PC-3 (cell line): Measurements from ENCODE around the gene ARHGEF16. TPM values are rescaled to one million over a fixed set of nuclear protein-coding genes. Genes with fewer than 3 reads are reported as not detected.

Experiments
- ATAC-seq: fragments of 200-7000 bp; cut with Tn5 transposase; 2 replicates; pipeline ENCODE4 v1.9.1; 2020; ENCODE audit warnings: mild to moderate bottlenecking, moderate library complexity
- BruUV-seq: library from RNA; stranded (reverse); fragments of 400-500 nt; replicated peaks from 2 replicates; lab custom pipeline; 2021; lab: Mats Ljungman, UMichigan
- CTCF ChIA-PET: fragments of 300-600 bp; sonication (Branson Sonifier 250); formaldehyde crosslinking; loops from one replicate; lab custom pipeline; 2022; ENCODE audit warnings: antibody characterized with exemption; lab: Charles Lee
- POLR2A ChIA-PET: fragments of 300-600 bp; sonication (Branson Sonifier 250); formaldehyde crosslinking; loops from one replicate; lab custom pipeline; 2022; ENCODE audit warnings: antibody characterized with exemption; ENCODE audit not compliant: unreplicated experiment; lab: Charles Lee
- DNase-seq: peaks from one replicate; pipeline ENCODE4 v3.0.0-alpha.2; 2015
- H2AFZ ChIP-seq: fragments of 300-600 bp; sonication (generic); 2 replicates; pipeline ENCODE4 v1.6.0; 2016; ENCODE audit warnings: antibody characterized with exemption, low read length
- H3F3A ChIP-seq: fragments of 300-600 bp; sonication (generic); one replicate; pipeline ENCODE4 v1.6.0; 2017; ENCODE audit warnings: antibody characterized with exemption, low read length, control low read depth, mild to moderate bottlenecking; ENCODE audit not compliant: unreplicated experiment
- H3K27ac ChIP-seq: fragments of 300-600 bp; sonication (generic); 2 replicates; pipeline ENCODE4 v1.5.1; 2016; ENCODE audit warnings: mild to moderate bottlenecking, low read length
- H3K27me3 ChIP-seq: fragments of 300-600 bp; sonication (generic); 2 replicates; pipeline ENCODE4 v1.6.1; 2016; ENCODE audit warnings: low read length, mixed read lengths
- H3K36me3 ChIP-seq: fragments of 300-600 bp; sonication (generic); 2 replicates; pipeline ENCODE4 v1.6.1; 2016; ENCODE audit warnings: low read depth, mixed run types, low read length, mixed read lengths
- H3K4me1 ChIP-seq: fragments of 300-600 bp; sonication (generic); 2 replicates; pipeline ENCODE4 v1.5.1; 2016; ENCODE audit warnings: low read length; ENCODE audit not compliant: insufficient read depth
- H3K4me2 ChIP-seq: fragments of 300-600 bp; sonication (generic); 2 replicates; pipeline ENCODE4 v1.6.0; 2016; ENCODE audit warnings: low read length
- H3K4me3 ChIP-seq: fragments of 300-600 bp; sonication (generic); 2 replicates; pipeline ENCODE4 v1.5.1; 2016; ENCODE audit warnings: mild to moderate bottlenecking, low read length, mixed read lengths
- H3K79me2 ChIP-seq: fragments of 300-600 bp; sonication (generic); 2 replicates; pipeline ENCODE4 v1.6.1; 2017; ENCODE audit warnings: low read length, mixed read lengths
- H3K9ac ChIP-seq: fragments of 300-600 bp; sonication (generic); 2 replicates; pipeline ENCODE4 v1.6.0; 2016; ENCODE audit warnings: mild to moderate bottlenecking, low read length
- H3K9me2 ChIP-seq: fragments of 300-600 bp; sonication (generic); replicated peaks from 2 replicates; pipeline ENCODE4 v1.6.1; 2016; ENCODE audit warnings: mixed run types, low read length, mixed read lengths
- H3K9me3 ChIP-seq: fragments of 300-600 bp; sonication (generic); 2 replicates; pipeline ENCODE4 v1.6.1; 2016; ENCODE audit warnings: low read length, mixed read lengths
- H4K20me1 ChIP-seq: fragments of 300-600 bp; sonication (generic); 2 replicates; pipeline ENCODE4 v1.6.1; 2016; ENCODE audit warnings: low read length, mixed read lengths
- EZH2 ChIP-seq: fragments of 300-600 bp; sonication (generic); IDR thresholded peaks from one replicate; pipeline ENCODE4 v1.6.1; 2017; ENCODE audit warnings: antibody characterized with exemption, mild to moderate bottlenecking, low read length; ENCODE audit not compliant: unreplicated experiment
- EZH2phosphoT487 ChIP-seq: fragments of 300-600 bp; sonication (generic); IDR thresholded peaks from 2 replicates; pipeline ENCODE4 v1.6.1; 2018; ENCODE audit warnings: mild to moderate bottlenecking, antibody characterized with exemption, low read length, borderline replicate concordance
- intact Hi-C: fragments of 100-400 bp; cut with micrococcal nuclease; formaldehyde crosslinking; loops from 2 replicates; pipeline ENCODE4 v1.9.0; 2023
- total RNA-seq: library from RNA; depleted of rRNA; stranded (reverse); fragments of >200 nt; gene quantifications from 2 replicates; pipeline ENCODE4 v1.2.3, GENCODE V29; 2014
- TF ChIP-seq, protein P1 (sequence below): fragments of 300-600 bp; sonication (generic); conservative IDR thresholded peaks from 2 replicates; pipeline ENCODE4 v1.5.1; 2017; ENCODE audit warnings: antibody characterized with exemption, low read depth, mild to moderate bottlenecking, low read length

ARHGEF16 gene
- total RNA-seq, 1 experiment from 2014 or later: 54.3 TPM

DNA sequence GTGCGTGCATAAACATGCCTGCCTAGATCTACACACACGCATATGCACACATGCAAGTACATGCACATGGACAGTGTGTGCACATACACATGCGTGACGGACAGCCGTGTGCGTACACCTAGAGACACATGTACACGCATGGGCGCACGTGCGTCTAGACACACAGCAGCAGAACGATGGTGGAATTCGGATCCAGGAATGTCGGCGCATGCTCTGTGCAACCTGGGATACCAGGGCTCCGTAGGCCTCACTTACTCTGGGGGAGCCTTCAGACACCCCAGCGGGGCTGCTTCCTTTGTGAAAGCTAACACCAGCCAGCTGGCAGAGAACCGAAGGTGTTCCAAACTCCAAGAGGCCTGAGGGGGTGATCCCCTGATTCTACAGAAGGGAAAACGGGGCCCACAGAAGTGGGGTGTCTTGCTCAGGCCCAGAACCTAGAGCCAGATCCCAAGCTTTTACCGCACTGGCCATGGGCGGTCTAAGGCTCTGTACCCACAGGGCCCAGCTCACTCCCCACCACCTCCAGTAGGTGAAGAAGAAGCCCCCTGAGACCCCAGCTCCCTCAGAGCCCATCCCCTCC lies 27.4 kb upstream of the ARHGEF16 start:
- H3K9me3 ChIP-seq: no peaks in the 10 kb centered on the region
- ChIA-PET POLR2A (interaction anchor here (0.5 kb wide), 1 partner anchor 95 kb away, joined by 3 read pairs; no protein-coding TSS in a partner anchor), CTCF (no interaction called here)
- H3K4me1 ChIP-seq: no peaks in the 10 kb centered on the region
- H3K79me2 ChIP-seq: no peaks in the 10 kb centered on the region
- no peaks in the 10 kb centered on the region for H3K9me2 ChIP-seq
- H3K4me3 ChIP-seq: no peak overlapping the region
- peaks cover 28% of the 10 kb centered on the region for H3K27me3 ChIP-seq
- no peak overlapping the region for H2AFZ ChIP-seq
- TF ChIP-seq EZH2: no peak
- TF ChIP-seq EZH2phosphoT487: no peak
- TF ChIP-seq, protein P1, sequence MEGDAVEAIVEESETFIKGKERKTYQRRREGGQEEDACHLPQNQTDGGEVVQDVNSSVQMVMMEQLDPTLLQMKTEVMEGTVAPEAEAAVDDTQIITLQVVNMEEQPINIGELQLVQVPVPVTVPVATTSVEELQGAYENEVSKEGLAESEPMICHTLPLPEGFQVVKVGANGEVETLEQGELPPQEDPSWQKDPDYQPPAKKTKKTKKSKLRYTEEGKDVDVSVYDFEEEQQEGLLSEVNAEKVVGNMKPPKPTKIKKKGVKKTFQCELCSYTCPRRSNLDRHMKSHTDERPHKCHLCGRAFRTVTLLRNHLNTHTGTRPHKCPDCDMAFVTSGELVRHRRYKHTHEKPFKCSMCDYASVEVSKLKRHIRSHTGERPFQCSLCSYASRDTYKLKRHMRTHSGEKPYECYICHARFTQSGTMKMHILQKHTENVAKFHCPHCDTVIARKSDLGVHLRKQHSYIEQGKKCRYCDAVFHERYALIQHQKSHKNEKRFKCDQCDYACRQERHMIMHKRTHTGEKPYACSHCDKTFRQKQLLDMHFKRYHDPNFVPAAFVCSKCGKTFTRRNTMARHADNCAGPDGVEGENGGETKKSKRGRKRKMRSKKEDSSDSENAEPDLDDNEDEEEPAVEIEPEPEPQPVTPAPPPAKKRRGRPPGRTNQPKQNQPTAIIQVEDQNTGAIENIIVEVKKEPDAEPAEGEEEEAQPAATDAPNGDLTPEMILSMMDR: no peak
- H3K4me2 ChIP-seq: no peak overlapping the region
- H3F3A ChIP-seq: no peaks in the 10 kb centered on the region
- BruUV-seq: no TSS peak
- no peak for DNase-seq
- no peak overlapping the region for H3K27ac ChIP-seq
- no peaks in the 10 kb centered on the region for H3K36me3 ChIP-seq
- no peak for ATAC-seq
- no peaks in the 10 kb centered on the region for H4K20me1 ChIP-seq
- intact Hi-C loops: no loop called here
- H3K9ac ChIP-seq: no peak overlapping the region

DNA sequence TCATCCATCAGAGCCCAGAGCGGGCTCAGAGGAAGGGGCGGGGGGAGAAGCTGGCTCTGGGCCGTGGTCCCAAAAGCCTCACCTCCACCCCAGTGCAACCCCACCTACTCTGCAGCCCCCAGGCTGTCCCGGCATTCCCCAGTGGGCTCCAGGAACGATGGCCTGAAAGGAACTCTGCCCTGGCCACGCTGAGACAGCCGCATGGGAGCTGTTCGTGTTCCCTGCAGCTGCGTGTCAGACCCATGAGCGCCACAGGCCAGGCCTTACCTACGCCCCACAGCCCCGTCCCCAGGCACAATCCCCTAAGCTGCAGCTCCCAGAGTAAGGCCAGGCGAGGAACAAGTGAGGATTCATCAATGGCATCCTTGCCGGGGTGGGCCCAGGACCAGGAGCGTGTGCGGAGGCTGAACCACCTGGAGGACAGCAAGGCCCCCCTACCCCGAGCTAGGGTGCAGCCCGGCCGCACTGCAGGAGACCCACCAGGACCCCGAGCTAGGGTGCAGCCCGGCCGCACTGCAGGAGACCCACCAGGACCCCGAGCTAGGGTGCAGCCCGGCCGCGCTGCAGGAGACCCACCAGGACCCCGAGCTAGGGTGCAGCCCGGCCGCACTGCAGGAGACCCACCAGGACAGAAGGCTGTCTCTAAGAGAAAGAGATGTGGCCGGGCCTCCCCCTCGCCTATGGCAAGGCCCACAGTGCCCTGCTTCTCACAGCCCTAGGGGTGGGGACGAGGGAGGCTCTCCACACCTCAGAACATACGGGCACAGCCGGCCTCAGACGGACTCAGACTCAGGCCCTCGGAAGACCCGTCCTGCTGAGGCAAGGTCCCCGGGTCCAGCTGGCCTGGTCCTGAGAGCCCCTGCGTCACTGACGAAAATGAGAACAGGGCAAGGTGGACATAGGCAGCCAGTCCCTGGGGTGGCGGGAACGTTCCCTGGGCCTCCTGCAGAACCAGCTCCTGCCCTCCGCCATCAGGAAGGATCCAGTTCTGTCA lies 26.5 kb upstream of the ARHGEF16 start:
- no TSS peak for BruUV-seq
- peaks cover 28% of the 10 kb centered on the region for H3K27me3 ChIP-seq
- H3K9ac ChIP-seq: no peak overlapping the region
- ATAC-seq (no peak), DNase-seq (no peak)
- no peaks in the 10 kb centered on the region for H3K4me1 ChIP-seq
- H3K27ac ChIP-seq: no peak overlapping the region
- intact Hi-C loops: no loop called here
- no peaks in the 10 kb centered on the region for H4K20me1 ChIP-seq
- POLR2A ChIA-PET: interaction anchor here (0.5 kb wide), 1 partner anchor 96 kb away, joined by 3 read pairs; no protein-coding TSS in a partner anchor
- no peak overlapping the region for H3K4me3 ChIP-seq
- H3K36me3 ChIP-seq: no peaks in the 10 kb centered on the region
- H3K9me3 ChIP-seq: no peaks in the 10 kb centered on the region
- no peak overlapping the region for H2AFZ ChIP-seq
- CTCF ChIA-PET: no interaction called here
- H3K4me2 ChIP-seq: no peak overlapping the region
- H3F3A ChIP-seq: no peaks in the 10 kb centered on the region
- no peaks in the 10 kb centered on the region for H3K9me2 ChIP-seq
- TF ChIP-seq EZH2phosphoT487: no peak
- no peak for TF ChIP-seq EZH2
- TF ChIP-seq, protein P1: no peak
- H3K79me2 ChIP-seq: no peaks in the 10 kb centered on the region
